Type B pancreatic cell (in vitro differentiated cells): Measurements from ENCODE around the gene CFD. TPM values are rescaled to one million over a fixed set of nuclear protein-coding genes. Genes with fewer than 3 reads are reported as not detected.

Experiments
- DNase-seq: peaks from one replicate; pipeline ENCODE4 v3.0.0; 2021; ENCODE audit warnings: mixed read lengths; ENCODE audit not compliant: unreplicated experiment; ENCODE audit errors: extremely low spot score
- H3K27ac Mint-ChIP-seq: 2 replicates; pipeline ENCODE4 v1.8.0; 2021; ENCODE audit warnings: mild to moderate bottlenecking, mixed read lengths
- H3K27me3 Mint-ChIP-seq: 2 replicates; pipeline ENCODE4 v1.8.0; 2021; ENCODE audit warnings: mixed read lengths
- H3K36me3 Mint-ChIP-seq: 2 replicates; pipeline ENCODE4 v1.8.0; 2021; ENCODE audit warnings: mixed read lengths
- H3K4me1 Mint-ChIP-seq: one replicate; pipeline ENCODE4 v1.8.0; 2021; ENCODE audit warnings: mixed read lengths; ENCODE audit not compliant: unreplicated experiment
- H3K4me3 Mint-ChIP-seq: 2 replicates; pipeline ENCODE4 v1.8.0; 2021; ENCODE audit warnings: mild to moderate bottlenecking, mixed read lengths
- H3K9me3 Mint-ChIP-seq: 2 replicates; pipeline ENCODE4 v1.8.0; 2021; ENCODE audit warnings: mixed read lengths
- long read RNA-seq: library from polyadenylated mRNA; unstranded; transcript quantifications from one replicate; pipeline ENCODE4 v2.0.0, GENCODE V29; 2020
- total RNA-seq: library from RNA; stranded (reverse); gene quantifications from 2 replicates; pipeline ENCODE4 v1.2.1, GENCODE V29; 2021; ENCODE audit warnings: low replicate concordance
- TF ChIP-seq, protein P1 (sequence below): fragments of 200-600 bp; sonication (generic); conservative IDR thresholded peaks from 2 replicates; pipeline ENCODE4 v1.5.0; 2021; ENCODE audit warnings: antibody characterized with exemption, mild to moderate bottlenecking

Gene CFD
- 5.5 and 11.3 TPM in 2 replicates for total RNA-seq
- long read RNA-seq, partial matches to known transcripts: 0 of 2 reads
- long read RNA-seq, other reads (novel, unspliced or antisense): 1 of 2 reads

DNA sequence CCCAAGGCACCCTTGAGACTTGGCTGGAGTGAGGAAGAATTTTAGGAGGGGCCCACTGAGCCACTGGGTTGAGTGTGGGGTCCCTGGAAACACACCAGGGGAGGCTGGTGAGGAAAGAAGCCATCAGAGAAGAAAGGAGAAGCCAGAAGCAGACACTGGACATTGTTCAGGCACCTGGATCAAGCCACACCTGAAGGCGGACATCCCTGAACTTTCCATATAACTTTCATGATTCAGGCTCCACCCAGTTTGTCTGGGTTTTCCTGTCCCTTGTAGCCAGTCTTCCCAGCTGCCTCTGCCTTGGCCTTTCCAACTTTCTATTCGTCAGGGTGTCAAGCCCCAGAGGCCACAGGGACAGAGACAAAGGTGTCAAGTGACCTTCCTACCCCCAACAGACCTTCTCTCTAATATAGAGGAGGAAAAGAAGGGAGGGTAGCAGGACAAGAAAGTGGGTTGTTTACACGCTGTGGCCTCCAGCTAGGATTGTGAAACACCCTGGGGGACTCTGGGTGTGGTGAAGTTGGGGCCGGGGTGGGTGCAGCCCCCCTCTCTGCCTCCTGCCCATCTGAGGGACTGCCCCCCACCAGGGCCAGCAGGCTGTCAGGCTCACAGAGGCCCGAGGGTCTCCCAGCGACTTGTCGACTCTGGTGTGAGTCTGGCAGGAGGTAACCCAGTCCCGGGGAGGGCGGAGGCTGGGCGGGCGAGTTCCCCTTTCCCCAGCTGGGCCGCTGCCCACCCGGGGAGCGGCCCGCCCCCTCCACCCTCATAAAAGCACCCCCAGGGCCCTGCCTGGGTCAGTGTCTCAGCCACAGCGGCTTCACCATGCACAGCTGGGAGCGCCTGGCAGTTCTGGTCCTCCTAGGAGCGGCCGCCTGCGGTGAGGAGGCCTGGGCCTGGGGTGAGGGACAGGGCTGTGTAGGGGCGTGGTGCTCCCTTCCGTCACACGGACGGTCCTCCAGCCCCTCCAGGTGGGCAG is at the start of gene CFD:
Gene CFD, plus strand, starts transcription at position 797 of the 976 bp plus-strand sequence. Its CDS starts 26 bp downstream, at position 823.
- TF ChIP-seq, protein P1, sequence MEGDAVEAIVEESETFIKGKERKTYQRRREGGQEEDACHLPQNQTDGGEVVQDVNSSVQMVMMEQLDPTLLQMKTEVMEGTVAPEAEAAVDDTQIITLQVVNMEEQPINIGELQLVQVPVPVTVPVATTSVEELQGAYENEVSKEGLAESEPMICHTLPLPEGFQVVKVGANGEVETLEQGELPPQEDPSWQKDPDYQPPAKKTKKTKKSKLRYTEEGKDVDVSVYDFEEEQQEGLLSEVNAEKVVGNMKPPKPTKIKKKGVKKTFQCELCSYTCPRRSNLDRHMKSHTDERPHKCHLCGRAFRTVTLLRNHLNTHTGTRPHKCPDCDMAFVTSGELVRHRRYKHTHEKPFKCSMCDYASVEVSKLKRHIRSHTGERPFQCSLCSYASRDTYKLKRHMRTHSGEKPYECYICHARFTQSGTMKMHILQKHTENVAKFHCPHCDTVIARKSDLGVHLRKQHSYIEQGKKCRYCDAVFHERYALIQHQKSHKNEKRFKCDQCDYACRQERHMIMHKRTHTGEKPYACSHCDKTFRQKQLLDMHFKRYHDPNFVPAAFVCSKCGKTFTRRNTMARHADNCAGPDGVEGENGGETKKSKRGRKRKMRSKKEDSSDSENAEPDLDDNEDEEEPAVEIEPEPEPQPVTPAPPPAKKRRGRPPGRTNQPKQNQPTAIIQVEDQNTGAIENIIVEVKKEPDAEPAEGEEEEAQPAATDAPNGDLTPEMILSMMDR: no peak
- no peak within 1 kb of the TSS for H3K27ac Mint-ChIP-seq
- H3K4me3 Mint-ChIP-seq: peak within 1 kb of the TSS; percentile 63
- no peaks in the 10 kb centered on the region for H3K4me1 Mint-ChIP-seq
- H3K36me3 Mint-ChIP-seq: no peaks in the 10 kb centered on the region
- H3K27me3 Mint-ChIP-seq: peaks cover 14% of the 10 kb centered on the region
- no peak for DNase-seq
- H3K9me3 Mint-ChIP-seq: no peaks in the 10 kb centered on the region

DNA sequence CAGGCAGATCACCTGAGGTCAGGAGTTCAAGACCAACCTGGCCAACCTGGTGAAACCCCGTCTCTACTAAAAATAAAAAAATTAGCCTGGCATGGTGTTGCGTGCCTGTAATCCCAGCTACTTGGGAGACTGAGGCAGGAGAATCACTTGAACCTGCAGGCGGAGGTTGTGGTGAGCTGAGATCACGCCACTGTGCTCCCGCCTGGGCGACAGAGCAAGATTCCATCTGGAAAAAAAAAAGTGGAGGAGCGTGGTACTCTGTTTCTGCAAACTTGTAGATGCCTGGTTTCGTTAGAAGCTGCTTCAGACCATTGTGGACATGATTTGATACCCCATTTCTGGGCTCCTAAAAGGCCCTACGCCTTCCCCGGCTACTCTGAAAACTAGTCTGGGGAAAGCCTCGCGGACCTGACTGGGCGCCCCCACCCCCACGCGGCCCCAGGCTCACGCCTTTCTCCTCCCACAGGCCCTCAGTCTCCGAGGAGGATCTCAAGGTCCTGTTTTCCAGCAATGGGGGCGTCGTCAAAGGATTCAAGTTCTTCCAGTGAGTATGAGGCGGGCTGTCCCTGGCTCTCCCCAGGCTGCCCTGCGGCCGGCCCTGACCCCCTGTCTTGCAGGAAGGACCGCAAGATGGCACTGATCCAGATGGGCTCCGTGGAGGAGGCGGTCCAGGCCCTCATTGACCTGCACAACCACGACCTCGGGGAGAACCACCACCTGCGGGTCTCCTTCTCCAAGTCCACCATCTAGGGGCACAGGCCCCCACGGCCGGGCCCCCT is 49.2 kb upstream of the CFD start:
- Mint-ChIP-seq H3K4me1 (peaks cover 6% of the 10 kb centered on the region), H3K9me3 (no peaks in the 10 kb centered on the region), H3K4me3 (peak overlapping the region; percentile 14), H3K27me3 (no peaks in the 10 kb centered on the region), H3K36me3 (peaks cover 17% of the 10 kb centered on the region), H3K27ac (peak overlapping the region; percentile 34)
- DNase-seq: no peak
- TF ChIP-seq, protein P1: no peak

DNA sequence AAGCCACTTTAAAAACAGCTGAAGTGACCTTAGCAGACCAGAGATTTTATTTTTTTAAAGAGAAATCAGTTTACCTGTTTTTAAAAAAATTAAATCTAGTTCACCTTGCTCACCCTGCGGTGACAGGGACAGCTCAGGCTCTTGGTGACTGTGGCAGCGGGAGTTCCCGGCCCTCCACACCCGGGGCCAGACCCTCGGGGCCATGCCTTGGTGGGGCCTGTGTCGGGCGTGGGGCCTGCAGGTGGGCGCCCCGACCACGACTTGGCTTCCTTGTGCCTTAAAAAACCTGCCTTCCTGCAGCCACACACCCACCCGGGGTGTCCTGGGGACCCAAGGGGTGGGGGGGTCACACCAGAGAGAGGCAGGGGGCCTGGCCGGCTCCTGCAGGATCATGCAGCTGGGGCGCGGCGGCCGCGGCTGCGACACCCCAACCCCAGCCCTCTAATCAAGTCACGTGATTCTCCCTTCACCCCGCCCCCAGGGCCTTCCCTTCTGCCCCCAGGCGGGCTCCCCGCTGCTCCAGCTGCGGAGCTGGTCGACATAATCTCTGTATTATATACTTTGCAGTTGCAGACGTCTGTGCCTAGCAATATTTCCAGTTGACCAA is 48.5 kb upstream of the CFD start:
- Mint-ChIP-seq H3K27me3 (no peaks in the 10 kb centered on the region), H3K4me3 (no peak overlapping the region), H3K36me3 (peaks cover 17% of the 10 kb centered on the region), H3K9me3 (no peaks in the 10 kb centered on the region), H3K27ac (peak overlapping the region; percentile 56), H3K4me1 (peaks cover 6% of the 10 kb centered on the region)
- TF ChIP-seq, protein P1: no peak
- no peak for DNase-seq

DNA sequence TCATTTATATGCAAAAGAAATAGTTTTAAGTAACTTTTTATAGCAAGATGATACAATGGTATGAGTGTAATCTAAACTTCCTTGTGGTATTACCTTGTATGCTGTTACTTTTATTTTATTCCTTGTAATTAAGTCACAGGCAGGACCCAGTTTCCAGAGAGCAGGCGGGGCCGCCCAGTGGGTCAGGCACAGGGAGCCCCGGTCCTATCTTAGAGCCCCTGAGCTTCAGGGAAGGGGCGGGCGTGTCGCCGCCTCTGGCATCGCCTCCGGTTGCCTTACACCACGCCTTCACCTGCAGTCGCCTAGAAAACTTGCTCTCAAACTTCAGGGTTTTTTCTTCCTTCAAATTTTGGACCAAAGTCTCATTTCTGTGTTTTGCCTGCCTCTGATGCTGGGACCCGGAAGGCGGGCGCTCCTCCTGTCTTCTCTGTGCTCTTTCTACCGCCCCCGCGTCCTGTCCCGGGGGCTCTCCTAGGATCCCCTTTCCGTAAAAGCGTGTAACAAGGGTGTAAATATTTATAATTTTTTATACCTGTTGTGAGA is 47.9 kb upstream of the CFD start:
- TF ChIP-seq, protein P1: no peak
- H3K36me3 Mint-ChIP-seq: peaks cover 21% of the 10 kb centered on the region
- H3K4me3 Mint-ChIP-seq: no peak overlapping the region
- peaks cover 6% of the 10 kb centered on the region for H3K4me1 Mint-ChIP-seq
- peak overlapping the region; percentile 56 for H3K27ac Mint-ChIP-seq
- DNase-seq: no peak
- H3K9me3 Mint-ChIP-seq: no peaks in the 10 kb centered on the region
- no peaks in the 10 kb centered on the region for H3K27me3 Mint-ChIP-seq
